Fibroblast of gingiva (primary cell): ENCODE measurements around the gene OVOL1.
A peak's percentile ranks its signal among the peaks of the same experiment; 100 is the strongest.
"Not testable (repeated sequence)": the region's sequence is repeated elsewhere in the genome, so short reads cannot be mapped to it uniquely, and the experiment has no call there.

Experiments
- DNase-seq: peaks from one replicate; pipeline ENCODE4 v3.0.0-alpha.2; 2011; ENCODE audit warnings: low read depth

OVOL1 gene

GRCh38 chr11:65814986-65815565 lies 28.2 kb downstream of the OVOL1 start:
- no peak for DNase-seq

GRCh38 chr11:65816696-65817095 lies 29.8 kb downstream of the OVOL1 start:
- no peak for DNase-seq

- DNase-seq, result no peak
Observed at GRCh38 chr11:65817312-65817834, 30.5 kb downstream of the OVOL1 start.

- DNase-seq, result peak; percentile 76
Observed at GRCh38 chr11:65817835-65818680, 31.2 kb downstream of the OVOL1 start.

GRCh38 chr11:65821107-65821506 lies 34.2 kb downstream of the OVOL1 start:
- no peak for DNase-seq

- DNase-seq, result no peak
Observed at GRCh38 chr11:65822776-65823528, 36.1 kb downstream of the OVOL1 start.

- DNase-seq, result no peak
Observed at GRCh38 chr11:65826984-65827735, 40.3 kb downstream of the OVOL1 start.

- no peak for DNase-seq
Observed at GRCh38 chr11:65829459-65829858, 42.6 kb downstream of the OVOL1 start.

- DNase-seq, result not testable (repeated sequence)
Observed at GRCh38 chr11:65832231-65832630, 45.4 kb downstream of the OVOL1 start.

- DNase-seq, result peak; percentile 89
Observed at GRCh38 chr11:65833297-65834030, 46.6 kb downstream of the OVOL1 start, which contains the start of gene SNX32. Gene SNX32 (plus strand): TSS chr11:65833963. CDS start chr11:65834066, 103 bp downstream.

GRCh38 chr11:65834202-65834601 lies 47.3 kb downstream of the OVOL1 start:
- DNase-seq, result no peak

- DNase-seq, result no peak
Observed at GRCh38 chr11:65842144-65842543, 55.3 kb downstream of the OVOL1 start.

- no peak for DNase-seq
Observed at GRCh38 chr11:65843811-65844210, 56.9 kb downstream of the OVOL1 start.

GRCh38 chr11:65844231-65844872 lies 57.5 kb downstream of the OVOL1 start:
- DNase-seq, result no peak
